CD4-positive, alpha-beta T cell (primary cell): ENCODE results near the gene EPRS1. TPM values are rescaled to one million over a fixed set of nuclear protein-coding genes. Genes with fewer than 3 reads are reported as not detected.

Source experiments
- ATAC-seq: fragments of 200-7000 bp; cut with Tn5 transposase; one replicate; pipeline ENCODE4 v1.10.0; 2022; ENCODE audit warnings: mild to moderate bottlenecking; ENCODE audit not compliant: poor library complexity
- CTCF ChIA-PET: fragments of 350-600 bp; sonication (Branson Sonifier 250); formaldehyde crosslinking; loops from one replicate; lab custom pipeline; 2021; ENCODE audit warnings: antibody characterized with exemption, inconsistent platforms; lab: Charles Lee
- POLR2A ChIA-PET: fragments of 350-600 bp; sonication (Branson Sonifier 250); formaldehyde crosslinking; loops from one replicate; lab custom pipeline; 2021; ENCODE audit warnings: antibody characterized with exemption, inconsistent platforms; lab: Charles Lee
- DNase-seq, 14 experiments: peaks; one replicate each; pipeline ENCODE4 v3.0.0-alpha.2; 2013 to 2020; ENCODE audit warnings: mixed read lengths in 2 of 14
- H3K27ac ChIP-seq, 2 donors: one replicate each; pipeline versions ENCODE4 v1.5.1 to v1.7.0; 2013; ENCODE audit warnings: low read length in 2 of 2, low read depth in 1 of 2, mild to moderate bottlenecking in 1 of 2
- H3K27me3 ChIP-seq, 2 experiments: 1 replicate in 1 of 2; 2 replicates in 1 of 2; pipeline versions ENCODE4 v1.6.1 to v1.7.0; 2013; ENCODE audit warnings: low read length in 2 of 2, control low read depth in 1 of 2, mild to moderate bottlenecking in 1 of 2, moderate library complexity in 1 of 2; ENCODE audit not compliant: insufficient read depth in 2 of 2, control insufficient read depth in 1 of 2
- H3K36me3 ChIP-seq: one replicate; pipeline ENCODE4 v1.6.1; 2013; ENCODE audit warnings: low read length, control low read depth; ENCODE audit not compliant: insufficient read depth
- H3K4me1 ChIP-seq: one replicate; pipeline ENCODE4 v1.6.1; 2013; ENCODE audit warnings: low read length, control low read depth; ENCODE audit not compliant: insufficient read depth
- H3K4me3 ChIP-seq: one replicate; pipeline ENCODE4 v1.5.1; 2013; ENCODE audit warnings: mild to moderate bottlenecking, low read length, moderate library complexity
- H3K9me3 ChIP-seq, 2 experiments: 1 replicate in 1 of 2; 2 replicates in 1 of 2; pipeline versions ENCODE4 v1.6.1 to v1.7.0; 2013; ENCODE audit warnings: low read length in 2 of 2, mild to moderate bottlenecking in 2 of 2, control low read depth in 1 of 2, moderate library complexity in 1 of 2; ENCODE audit not compliant: control insufficient read depth in 1 of 2, insufficient read depth in 1 of 2
- H3K27ac Mint-ChIP-seq: one replicate; pipeline ENCODE4 v1.8.0; 2020; ENCODE audit warnings: mixed read lengths
- H3K27me3 Mint-ChIP-seq: one replicate; pipeline ENCODE4 v1.8.0; 2021; ENCODE audit warnings: mixed read lengths
- H3K36me3 Mint-ChIP-seq: one replicate; pipeline ENCODE4 v1.8.0; 2021; ENCODE audit warnings: low read depth, mixed read lengths
- H3K4me1 Mint-ChIP-seq: one replicate; pipeline ENCODE4 v1.8.0; 2021; ENCODE audit warnings: low read depth, mixed read lengths
- H3K4me3 Mint-ChIP-seq: one replicate; pipeline ENCODE4 v1.8.0; 2020; ENCODE audit warnings: mild to moderate bottlenecking, mixed read lengths
- H3K9me3 Mint-ChIP-seq: one replicate; pipeline ENCODE4 v1.8.0; 2020; ENCODE audit warnings: mixed read lengths
- CTCF ChIP-seq: fragments of 200-600 bp; IDR thresholded peaks from one replicate; pipeline ENCODE4 v1.8.0; 2022; ENCODE audit warnings: antibody characterized with exemption, mild to moderate bottlenecking
- intact Hi-C, 2 experiments: fragments of 100-400 bp; cut with DNase I in 1 of 2; cut with micrococcal nuclease in 1 of 2; formaldehyde crosslinking; loops; one replicate each; pipeline versions ENCODE4 v1.15.1 to v1.9.0; 2023 to 2025; cut with DNase I, micrococcal nuclease
- total RNA-seq, 174 experiments: library from RNA in 2 of 174; stranded (reverse) in 2 of 174; gene quantifications; one replicate each; pipeline ENCODE4 v1.2.3 and lab custom pipeline; 2021 to 2026

EPRS1 gene
- total RNA-seq, 2 experiments from 2014 or later, result 37.4 to 39.6 TPM

- H3K36me3 ChIP-seq, result peaks cover 88% of the 10 kb centered on the region
- TF ChIP-seq CTCF, result no peak
- no peaks in the 10 kb centered on the region for H3K27me3 ChIP-seq
- H3K27me3 Mint-ChIP-seq, result no peaks in the 10 kb centered on the region
- no peaks in the 10 kb centered on the region for H3K9me3 Mint-ChIP-seq
- ChIA-PET POLR2A (no interaction called here), CTCF (no interaction called here)
- DNase-seq (no peak), ATAC-seq (no peak)
- no peaks in the 10 kb centered on the region for H3K4me1 ChIP-seq
- H3K9me3 ChIP-seq, result no peaks in the 10 kb centered on the region
- no peak overlapping the region for H3K27ac Mint-ChIP-seq
- H3K4me3 ChIP-seq, result no peak overlapping the region
- peaks cover 85% of the 10 kb centered on the region for H3K36me3 Mint-ChIP-seq
- H3K4me1 Mint-ChIP-seq, result no peaks in the 10 kb centered on the region
- no peak overlapping the region for H3K27ac ChIP-seq
- intact Hi-C loops, result no loop called here
- H3K4me3 Mint-ChIP-seq, result no peak overlapping the region
Observed at GRCh38 chr1:219999821-220000220, 46.5 kb downstream of the EPRS1 start.

Other genes with a start within 250 kb of the EPRS1 start
- gene SLC30A10, start 117.9 kb downstream of the EPRS1 start, total RNA-seq, result not detected
- 1 to 10 TPM; 1.1 to 2.5 TPM for gene BPNT1, start 43.3 kb upstream of the EPRS1 start, total RNA-seq
- 10 to 100 TPM; 18.9 to 19.0 TPM for gene IARS2, start 47.6 kb upstream of the EPRS1 start, total RNA-seq
- 10 to 100 TPM; 34.7 to 39.4 TPM for gene RAB3GAP2, start 225.9 kb upstream of the EPRS1 start, total RNA-seq